A673 (cell line): ENCODE results near the gene TMEM255A. TPM values are rescaled to one million over a fixed set of nuclear protein-coding genes. Genes with fewer than 3 reads are reported as not detected.

Experiments used
- BruUV-seq: library from RNA; stranded (reverse); fragments of 400-500 nt; replicated peaks from 2 replicates; lab custom pipeline; 2021; lab: Mats Ljungman, UMichigan
- CTCF ChIA-PET: fragments of 300-600 bp; sonication (Branson Sonifier 250); formaldehyde crosslinking; loops from one replicate; lab custom pipeline; 2022; ENCODE audit warnings: antibody characterized with exemption; lab: Charles Lee
- POLR2A ChIA-PET: fragments of 300-600 bp; sonication (Branson Sonifier 250); formaldehyde crosslinking; loops from one replicate; lab custom pipeline; 2022; ENCODE audit warnings: antibody characterized with exemption; ENCODE audit not compliant: low non-redundant PET; lab: Charles Lee
- DNase-seq: peaks from one replicate; pipeline ENCODE4 v3.0.0-alpha.2; 2015; ENCODE audit warnings: low spot score
- H3K27ac ChIP-seq: fragments of 200-600 bp; sonication (generic); 2 replicates; pipeline ENCODE4 v1.5.1; 2016; ENCODE audit warnings: mixed run types, low read depth, mild to moderate bottlenecking, mixed read lengths, antibody characterized with exemption, low read length; ENCODE audit not compliant: poor library complexity, severe bottlenecking
- H3K27me3 ChIP-seq: fragments of 200-600 bp; sonication (generic); replicated peaks from 2 replicates; pipeline ENCODE4 v1.6.1; 2017; ENCODE audit warnings: mixed run types, low read depth, mild to moderate bottlenecking, mixed read lengths, antibody characterized with exemption, low read length; ENCODE audit not compliant: insufficient read depth, poor library complexity
- H3K36me3 ChIP-seq: fragments of 200-600 bp; sonication (generic); 2 replicates; pipeline ENCODE4 v1.6.1; 2016; ENCODE audit warnings: mixed run types, mild to moderate bottlenecking, mixed read lengths, antibody characterized with exemption, low read length; ENCODE audit not compliant: insufficient read depth, poor library complexity, severe bottlenecking
- H3K4me1 ChIP-seq: fragments of 200-600 bp; sonication (generic); 2 replicates; pipeline ENCODE4 v1.6.1; 2017; ENCODE audit warnings: mixed run types, mild to moderate bottlenecking, mixed read lengths, antibody characterized with exemption, low read length; ENCODE audit not compliant: insufficient read depth, poor library complexity, severe bottlenecking
- H3K4me3 ChIP-seq: fragments of 200-600 bp; sonication (generic); 2 replicates; pipeline ENCODE4 v1.5.1; 2016; ENCODE audit warnings: low read depth, mixed run types, mild to moderate bottlenecking, mixed read lengths, low read length; ENCODE audit not compliant: poor library complexity, severe bottlenecking
- H3K9me3 ChIP-seq: fragments of 200-600 bp; sonication (generic); 2 replicates; pipeline ENCODE4 v1.6.1; 2016; ENCODE audit warnings: mixed run types, low read depth, mild to moderate bottlenecking, mixed read lengths, antibody characterized with exemption, low read length; ENCODE audit not compliant: poor library complexity, severe bottlenecking
- EZH2 ChIP-seq: fragments of 200-600 bp; sonication (generic); IDR thresholded peaks from 2 replicates; pipeline ENCODE4 v1.6.1; 2017; ENCODE audit warnings: borderline replicate concordance, low read depth, mild to moderate bottlenecking, mixed read lengths, antibody characterized with exemption, low read length; ENCODE audit not compliant: poor library complexity, severe bottlenecking
- intact Hi-C: fragments of 100-400 bp; cut with micrococcal nuclease; formaldehyde crosslinking; loops from one replicate; pipeline ENCODE4 v1.10.0; 2022; ENCODE audit not compliant: unreplicated experiment
- total RNA-seq: library from RNA; stranded (reverse); gene quantifications from 2 replicates; pipeline ENCODE4 v1.2.3, GENCODE V29; 2021
- TF ChIP-seq, protein P1 (sequence below): fragments of 300-800, 200-600 bp; sonication (generic); conservative IDR thresholded peaks from 2 replicates; pipeline ENCODE4 v1.5.1; 2017; ENCODE audit warnings: low read depth, mild to moderate bottlenecking, antibody characterized with exemption, low read length, moderate library complexity, mixed read lengths

TMEM255A gene
- total RNA-seq, 1 experiment from 2014 or later: 0.56 TPM

DNA sequence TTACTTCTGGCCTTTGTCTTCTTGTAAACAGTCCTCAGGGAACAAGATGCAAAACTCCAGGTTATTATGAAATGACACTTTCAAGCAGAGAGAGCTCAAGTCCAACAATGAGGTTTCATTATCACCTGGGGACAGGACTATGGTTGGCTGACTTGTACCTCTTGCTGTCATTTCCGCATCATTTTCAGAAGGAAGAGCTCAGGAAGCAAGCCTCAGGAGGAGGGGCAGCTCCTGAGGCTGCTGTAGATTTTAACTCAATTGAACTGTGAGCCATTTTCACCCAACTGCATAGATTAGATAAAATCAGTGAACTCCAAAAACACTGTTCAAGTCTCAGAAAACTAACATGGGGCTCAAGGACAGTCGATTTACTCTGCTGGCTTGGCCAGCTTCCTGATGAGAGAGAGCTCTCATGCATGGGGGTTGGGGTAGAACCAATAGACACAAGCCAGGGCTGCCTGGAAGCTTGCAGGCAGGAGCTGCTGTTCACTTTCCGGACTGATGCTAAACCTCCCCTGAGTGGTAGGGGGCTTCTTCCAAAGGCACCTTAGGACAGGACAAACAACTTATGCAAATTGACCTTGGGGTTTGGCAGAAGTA, 23.6 kb downstream of the TMEM255A start:
- ChIA-PET CTCF (no interaction called here), POLR2A (no interaction called here)

DNA sequence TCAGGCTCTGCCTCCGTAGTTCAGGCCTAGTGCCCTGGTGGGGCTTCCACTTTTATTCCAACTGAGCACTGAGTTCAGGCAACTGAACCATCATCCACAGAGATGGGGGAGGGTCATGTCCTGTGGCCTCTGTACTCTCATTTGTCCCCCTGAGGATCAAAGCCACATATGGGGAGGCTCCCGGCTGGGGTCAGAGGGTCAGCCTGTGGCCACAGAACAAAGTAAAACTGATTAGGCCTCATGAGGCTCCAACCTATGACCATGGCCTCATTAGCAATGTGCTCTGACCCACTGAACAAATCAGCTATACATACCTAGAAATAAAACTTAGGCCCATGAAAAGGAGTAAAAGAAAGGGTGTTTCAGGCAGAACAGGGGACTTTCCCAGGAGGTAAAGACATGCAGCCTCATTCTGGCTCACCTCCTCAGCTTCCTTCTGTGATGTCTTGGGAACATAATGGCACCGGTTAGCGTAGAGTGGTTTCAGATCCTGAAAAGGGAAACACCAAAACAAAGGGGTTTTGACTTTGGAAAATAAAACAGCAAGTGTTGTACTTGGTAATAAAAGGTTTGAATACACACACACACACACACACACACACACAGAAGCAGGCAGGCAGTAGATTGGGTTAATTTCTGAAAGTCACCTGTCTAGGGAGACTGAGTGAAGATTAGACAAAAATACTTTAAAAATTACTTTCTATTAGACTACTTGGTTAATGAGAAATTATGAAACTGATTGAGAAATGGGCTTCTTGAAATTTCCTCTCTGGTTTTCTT, 24.3 kb downstream of the TMEM255A start:
- ChIA-PET CTCF (no interaction called here), POLR2A (no interaction called here)
- no peak for TF ChIP-seq EZH2
- TF ChIP-seq, protein P1, sequence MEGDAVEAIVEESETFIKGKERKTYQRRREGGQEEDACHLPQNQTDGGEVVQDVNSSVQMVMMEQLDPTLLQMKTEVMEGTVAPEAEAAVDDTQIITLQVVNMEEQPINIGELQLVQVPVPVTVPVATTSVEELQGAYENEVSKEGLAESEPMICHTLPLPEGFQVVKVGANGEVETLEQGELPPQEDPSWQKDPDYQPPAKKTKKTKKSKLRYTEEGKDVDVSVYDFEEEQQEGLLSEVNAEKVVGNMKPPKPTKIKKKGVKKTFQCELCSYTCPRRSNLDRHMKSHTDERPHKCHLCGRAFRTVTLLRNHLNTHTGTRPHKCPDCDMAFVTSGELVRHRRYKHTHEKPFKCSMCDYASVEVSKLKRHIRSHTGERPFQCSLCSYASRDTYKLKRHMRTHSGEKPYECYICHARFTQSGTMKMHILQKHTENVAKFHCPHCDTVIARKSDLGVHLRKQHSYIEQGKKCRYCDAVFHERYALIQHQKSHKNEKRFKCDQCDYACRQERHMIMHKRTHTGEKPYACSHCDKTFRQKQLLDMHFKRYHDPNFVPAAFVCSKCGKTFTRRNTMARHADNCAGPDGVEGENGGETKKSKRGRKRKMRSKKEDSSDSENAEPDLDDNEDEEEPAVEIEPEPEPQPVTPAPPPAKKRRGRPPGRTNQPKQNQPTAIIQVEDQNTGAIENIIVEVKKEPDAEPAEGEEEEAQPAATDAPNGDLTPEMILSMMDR: no peak

More for the DNA sequence above, 23.6 kb downstream of the TMEM255A start:
- Histone ChIP-seq H3K36me3 (no peaks in the 10 kb centered on the region), H3K4me1 (no peaks in the 10 kb centered on the region), H3K27ac (no peak overlapping the region), H3K27me3 (no peaks in the 10 kb centered on the region), H3K4me3 (no peak overlapping the region), H3K9me3 (no peaks in the 10 kb centered on the region)
- no TSS peak for BruUV-seq
- TF ChIP-seq, protein P1: no peak
- TF ChIP-seq EZH2: no peak
- DNase-seq: no peak
- intact Hi-C loops: no loop called here

DNA sequence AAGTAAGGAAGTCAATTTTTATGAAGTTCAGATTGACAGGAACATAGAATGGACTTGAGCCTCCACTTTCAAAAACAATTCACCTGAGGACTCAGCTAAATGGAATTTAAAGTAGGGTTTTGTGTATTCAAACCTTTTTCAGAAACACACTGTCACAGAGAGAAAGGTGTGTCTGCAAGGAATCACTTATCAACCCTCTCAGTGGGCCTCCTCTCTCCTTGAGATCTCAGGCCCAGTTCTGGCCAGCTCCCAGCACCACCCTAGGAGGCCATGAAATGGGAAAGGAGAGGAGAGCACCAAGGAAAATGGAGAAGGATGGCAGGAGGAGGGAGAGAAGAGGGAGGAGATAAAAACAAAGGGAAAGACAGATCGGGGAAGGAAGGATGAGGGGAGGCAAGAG, 28.6 kb downstream of the TMEM255A start:
- Histone ChIP-seq H3K4me3 (no peak overlapping the region), H3K9me3 (no peaks in the 10 kb centered on the region), H3K4me1 (no peaks in the 10 kb centered on the region), H3K36me3 (no peaks in the 10 kb centered on the region), H3K27ac (no peak overlapping the region), H3K27me3 (no peaks in the 10 kb centered on the region)
- TF ChIP-seq, protein P1: no peak
- TF ChIP-seq EZH2: no peak
- intact Hi-C loops: no loop called here
- ChIA-PET CTCF (no interaction called here), POLR2A (no interaction called here)
- DNase-seq: no peak
- no TSS peak for BruUV-seq

More for the DNA sequence above, 24.3 kb downstream of the TMEM255A start:
- Histone ChIP-seq H3K27me3 (no peaks in the 10 kb centered on the region), H3K9me3 (no peaks in the 10 kb centered on the region), H3K4me1 (no peaks in the 10 kb centered on the region), H3K27ac (no peak overlapping the region), H3K4me3 (no peak overlapping the region), H3K36me3 (no peaks in the 10 kb centered on the region)
- DNase-seq: no peak
- intact Hi-C loops: no loop called here
- BruUV-seq: no TSS peak
